PC-3 (cell line): ENCODE results near the gene TNXB.

Experiments used
- CTCF ChIP-seq: fragments of 300-600 bp; sonication (generic); conservative IDR thresholded peaks from 2 replicates; pipeline ENCODE4 v1.5.1; 2017; ENCODE audit warnings: antibody characterized with exemption, low read depth, mild to moderate bottlenecking, low read length
- EZH2 ChIP-seq: fragments of 300-600 bp; sonication (generic); IDR thresholded peaks from one replicate; pipeline ENCODE4 v1.6.1; 2017; ENCODE audit warnings: antibody characterized with exemption, mild to moderate bottlenecking, low read length; ENCODE audit not compliant: unreplicated experiment

DNA sequence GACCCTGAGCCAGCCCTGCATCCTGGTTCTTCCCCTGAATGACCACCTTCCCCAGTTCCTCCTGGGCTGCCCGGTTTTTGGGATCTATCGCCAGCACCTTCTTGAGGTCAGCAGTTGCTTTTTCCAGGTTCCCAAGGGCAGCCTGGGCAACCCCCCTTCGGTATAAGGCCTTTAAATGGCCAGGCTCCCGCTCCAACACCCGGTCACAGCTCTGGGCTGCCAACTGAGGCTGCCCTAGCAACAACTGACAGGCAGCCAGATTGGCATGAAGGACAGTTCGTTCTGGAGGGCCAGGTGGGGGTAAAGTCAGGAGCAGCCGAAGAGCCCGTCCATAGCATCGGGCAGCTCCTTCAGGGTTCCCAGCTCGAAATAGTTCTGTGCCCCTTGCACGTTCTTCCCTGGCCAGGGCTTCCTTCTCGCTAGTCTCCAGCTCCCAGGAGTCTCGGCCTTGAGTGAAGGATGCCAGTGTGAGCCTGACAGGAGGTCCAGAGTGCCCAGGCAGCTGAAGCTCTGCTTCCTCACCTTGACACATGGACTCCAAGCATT lies 19.7 kb upstream of the TNXB start:
- no peak for TF ChIP-seq CTCF
- TF ChIP-seq EZH2 = no peak
